ENCODE results near the gene AARS1.
"Not testable (repeated sequence)": the region's sequence is repeated elsewhere in the genome, so short reads cannot be mapped to it uniquely, and the experiment has no call there.

Gene AARS1

DNA sequence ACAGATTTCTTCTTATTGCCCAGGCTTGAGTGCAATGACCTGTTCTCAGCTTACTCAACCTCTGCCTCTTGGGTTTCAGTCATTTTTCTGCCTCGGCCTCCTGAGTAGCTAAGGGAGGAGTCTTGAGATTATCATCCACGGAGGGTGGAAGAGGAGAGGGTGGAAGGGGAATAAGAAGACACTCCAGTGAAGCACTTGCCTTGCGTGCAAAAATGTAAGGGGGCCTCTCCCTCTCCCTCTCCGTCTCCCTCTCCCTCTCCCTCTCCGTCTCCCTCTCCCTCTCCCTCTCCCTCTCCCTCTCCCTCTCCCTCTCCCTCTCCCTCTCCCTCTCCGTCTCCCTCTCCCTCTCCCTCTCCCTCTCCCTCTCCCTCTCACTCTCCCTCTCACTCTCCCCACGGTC, 85.8 kb downstream of the AARS1 start:
- not testable (repeated sequence) for H4K20me1 ChIP-seq (ENCODE audit: insufficient read depth, low read length); H3K27ac ChIP-seq (ENCODE audit: low read length); H3K9ac ChIP-seq (ENCODE audit: low read length); H3K4me2 ChIP-seq (ENCODE audit: low read length); H3K4me3 ChIP-seq (ENCODE audit: low read length); H3K27me3 ChIP-seq (ENCODE audit: low read depth, low read length); H3K9me3 ChIP-seq (ENCODE audit: insufficient read depth, low read length); H3K4me1 ChIP-seq (ENCODE audit: low read length); H3K36me3 ChIP-seq (replicated peaks; ENCODE audit: low read depth, low read length); H3K79me2 ChIP-seq (ENCODE audit: low read length); H2AFZ ChIP-seq (ENCODE audit: low read depth, low read length)

Measured in OCI-LY3 (cell line).